ENCODE results near the gene CRYBG3. TPM values are rescaled to one million over a fixed set of nuclear protein-coding genes. Genes with fewer than 3 reads are reported as not detected.

Gene CRYBG3
- total RNA-seq, 6 donors from 2014 or later, result 19.7 to 32.7 (median 26.6) TPM

GRCh38 chr3:97956051-97956450 lies 134.2 kb downstream of the CRYBG3 start:
- TF ChIP-seq POLR2AphosphoS5 (IDR thresholded peaks at IDR 0.05), result no peak
- TF ChIP-seq POLR2A (IDR thresholded peaks at IDR 0.05), result no peak
- no peak for TF ChIP-seq CTCF (IDR thresholded peaks at IDR 0.05)
- TF ChIP-seq EP300 (IDR thresholded peaks at IDR 0.05), result no peak
- no peak for ATAC-seq (ENCODE audit: low FRiP score in 2 of 2)
- Histone ChIP-seq H3K9me3 (no peaks in the 10 kb centered on the region), H3K27ac (no peak overlapping the region), H3K36me3 (peaks cover 0 to 48% (median 6%) of the 10 kb centered on the region in 4 donors), H3K4me1 (peaks cover 0 to 11% (median 7%) of the 10 kb centered on the region in 4 donors), H3K4me3 (no peak overlapping the region), H3K27me3 (no peaks in the 10 kb centered on the region)
- WGBS, 2 donors, result 80 to 84% methylated on average over 3 of the region's 3 CpGs
- DNase-seq, result no peak

- Histone ChIP-seq H3K9me3 (no peaks in the 10 kb centered on the region), H3K4me3 (no peak overlapping the region), H3K27me3 (no peaks in the 10 kb centered on the region), H3K4me1 (peaks cover 0 to 10% (median 4%) of the 10 kb centered on the region in 4 donors), H3K27ac (peak overlapping the region in 1 of 4 donors; percentile 5), H3K36me3 (peaks cover 0 to 40% (median 6%) of the 10 kb centered on the region in 4 donors)
- ATAC-seq (ENCODE audit: low FRiP score in 2 of 2) (peak in 1 of 2 donors; percentile 40), DNase-seq (peak in 1 of 2 donors; percentile 36)
- 54 to 65% methylated on average over 7 to 8 of the region's 8 CpGs for WGBS, 2 donors
- TF ChIP-seq POLR2AphosphoS5 (IDR thresholded peaks at IDR 0.05) (peak in 1 of 2 donors; percentile 43), CTCF (IDR thresholded peaks at IDR 0.05) (no peak), POLR2A (IDR thresholded peaks at IDR 0.05) (no peak), EP300 (IDR thresholded peaks at IDR 0.05) (peak in 2 of 4 donors; percentile 3 to 39)
These were observed 136.0 kb downstream of the CRYBG3 start for GRCh38 chr3:97957617-97958311.

- TF ChIP-seq CTCF (IDR thresholded peaks at IDR 0.05), result no peak
- no peak for DNase-seq
- peaks cover 0 to 10% (median 2%) of the 10 kb centered on the region in 4 donors for H3K4me1 ChIP-seq
- no peaks in the 10 kb centered on the region for H3K9me3 ChIP-seq
- H3K4me3 ChIP-seq, result no peak overlapping the region
- no peak overlapping the region for H3K27ac ChIP-seq
- ATAC-seq (ENCODE audit: low FRiP score in 2 of 2), result no peak
- WGBS, 2 donors, result 79 to 95% methylated on average over 2 of the region's 2 CpGs
- H3K27me3 ChIP-seq, result no peaks in the 10 kb centered on the region
- H3K36me3 ChIP-seq, result peaks cover 0 to 39% (median 5%) of the 10 kb centered on the region in 4 donors
These were observed 136.6 kb downstream of the CRYBG3 start for GRCh38 chr3:97958396-97958795.

- no peaks in the 10 kb centered on the region for H3K9me3 ChIP-seq
- no peak overlapping the region for H3K4me3 ChIP-seq
- no peak for ATAC-seq (ENCODE audit: low FRiP score in 2 of 2)
- WGBS, 2 donors, result 94 to 99% methylated on average over 9 of the region's 9 CpGs
- H3K4me1 ChIP-seq, result peaks cover 0 to 10% (median 2%) of the 10 kb centered on the region in 4 donors
- H3K27ac ChIP-seq, result no peak overlapping the region
- peak in 1 of 2 donors; percentile 28 for DNase-seq
- no peaks in the 10 kb centered on the region for H3K27me3 ChIP-seq
- TF ChIP-seq POLR2AphosphoS5 (IDR thresholded peaks at IDR 0.05) (no peak), CTCF (IDR thresholded peaks at IDR 0.05) (no peak), EP300 (IDR thresholded peaks at IDR 0.05) (no peak), POLR2A (IDR thresholded peaks at IDR 0.05) (no peak)
- peaks cover 0 to 35% (median 3%) of the 10 kb centered on the region in 4 donors for H3K36me3 ChIP-seq
These were observed 137.0 kb downstream of the CRYBG3 start for GRCh38 chr3:97958796-97959195.

GRCh38 chr3:97959872-97960271 lies 138.1 kb downstream of the CRYBG3 start:
- Histone ChIP-seq H3K9me3 (no peaks in the 10 kb centered on the region), H3K4me3 (no peak overlapping the region), H3K4me1 (peaks cover 0 to 10% (median 2%) of the 10 kb centered on the region in 4 donors), H3K27ac (no peak overlapping the region), H3K36me3 (peaks cover 0 to 25% (median 1%) of the 10 kb centered on the region in 4 donors), H3K27me3 (no peaks in the 10 kb centered on the region)
- WGBS, 2 donors, result 97% methylated on average over 5 of the region's 5 CpGs
- DNase-seq (no peak), ATAC-seq (ENCODE audit: low FRiP score in 2 of 2) (no peak)
- no peak for TF ChIP-seq EP300 (IDR thresholded peaks at IDR 0.05)
- no peak for TF ChIP-seq CTCF (IDR thresholded peaks at IDR 0.05)
- no peak for TF ChIP-seq POLR2AphosphoS5 (IDR thresholded peaks at IDR 0.05)
- TF ChIP-seq POLR2A (IDR thresholded peaks at IDR 0.05), result no peak

Data from upper lobe of left lung (tissue), 6 donors.